Mucosa of descending colon (tissue), 3 donors: ENCODE results near the gene GP1BB. TPM values are rescaled to one million over a fixed set of nuclear protein-coding genes. Genes with fewer than 3 reads are reported as not detected.
"Not testable (repeated sequence)": the region's sequence is repeated elsewhere in the genome, so short reads cannot be mapped to it uniquely, and the experiment has no call there.

Source experiments
- ATAC-seq: fragments of 200-7000 bp; cut with Tn5 transposase; one replicate; pipeline ENCODE4 v1.9.1; 2020; ENCODE audit warnings: mild to moderate bottlenecking, moderate library complexity
- DNase-seq, 3 donors: peaks; one replicate each; pipeline ENCODE4 v3.0.0-alpha.2; 2020
- H3K36me3 ChIP-seq: fragments of 200-600 bp; one replicate; pipeline ENCODE4 v1.8.0; 2021; ENCODE audit warnings: low read depth, mild to moderate bottlenecking
- H3K4me1 ChIP-seq: fragments of 200-600 bp; one replicate; pipeline ENCODE4 v1.8.0; 2021; ENCODE audit warnings: low read depth, mild to moderate bottlenecking
- H3K4me3 ChIP-seq: fragments of 200-600 bp; one replicate; pipeline ENCODE4 v1.8.0; 2021; ENCODE audit warnings: mild to moderate bottlenecking
- H3K9me3 ChIP-seq: fragments of 200-600 bp; one replicate; pipeline ENCODE4 v1.8.0; 2021; ENCODE audit warnings: mild to moderate bottlenecking
- intact Hi-C, 2 donors: fragments of 100-400 bp; cut with DNase I in 1 of 2; cut with micrococcal nuclease in 1 of 2; formaldehyde crosslinking; loops; one replicate each; pipeline versions ENCODE4 v1.11.0 to v1.11.1; 2022; cut with DNase I, micrococcal nuclease
- total RNA-seq, 3 donors: library from RNA; stranded (reverse); fragmentation: NEBNext Ultra II Directional in 2 of 3; extraction: Animal tissue kit (Norgen Biotek cat#: 25700) in 2 of 3; gene quantifications; one replicate each; pipeline versions ENCODE4 v1.2.1 to v1.2.4, GENCODE V29; 2021 to 2023
- TF ChIP-seq, protein P1 (sequence below): fragments of 200-600 bp; IDR thresholded peaks from one replicate; pipeline ENCODE4 v1.8.0; 2022; ENCODE audit warnings: antibody characterized with exemption, mild to moderate bottlenecking
- donor health status: DM: no; HTN: no; CAD: no; lungs with moderate emphysema.
- donor health status: DM: no; HTN: no; CAD: no.
- donor health status: DM: no; HTN: yes; CAD: no.

GP1BB gene
- total RNA-seq, 3 donors from 2014 or later: 0.34 to 1.5 (median 0.41) TPM

DNA sequence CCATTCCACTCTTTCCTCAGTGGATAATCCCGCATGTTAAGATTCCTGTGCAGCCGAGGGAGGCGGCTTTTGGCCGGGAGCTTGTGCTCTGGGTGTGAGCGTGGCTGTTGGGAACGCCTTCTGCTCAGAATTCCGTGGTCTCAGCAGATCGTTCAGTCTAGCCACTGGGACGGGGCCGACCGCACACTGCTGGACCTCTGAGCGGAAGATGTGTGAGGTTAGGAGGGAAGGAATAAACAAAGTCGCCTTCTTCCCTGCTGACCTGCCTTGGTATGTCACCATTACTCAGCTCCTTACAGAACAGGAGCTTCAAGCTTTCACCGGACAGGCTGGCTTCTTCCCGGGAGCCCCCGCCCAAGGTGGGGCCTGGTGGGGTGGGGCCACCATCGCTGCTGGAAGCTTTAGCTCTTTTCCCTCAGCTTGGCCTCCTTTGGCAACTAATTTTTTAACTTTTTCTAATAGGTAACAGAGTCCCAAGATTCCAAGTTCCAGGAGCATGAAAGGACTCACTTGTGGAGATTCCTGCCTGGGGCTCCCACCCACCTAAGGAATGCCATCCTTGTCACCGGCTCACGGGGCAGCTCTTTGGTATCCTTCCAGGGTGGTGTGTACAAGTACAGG is 31.5 kb upstream of the GP1BB start:
- TF ChIP-seq, protein P1, sequence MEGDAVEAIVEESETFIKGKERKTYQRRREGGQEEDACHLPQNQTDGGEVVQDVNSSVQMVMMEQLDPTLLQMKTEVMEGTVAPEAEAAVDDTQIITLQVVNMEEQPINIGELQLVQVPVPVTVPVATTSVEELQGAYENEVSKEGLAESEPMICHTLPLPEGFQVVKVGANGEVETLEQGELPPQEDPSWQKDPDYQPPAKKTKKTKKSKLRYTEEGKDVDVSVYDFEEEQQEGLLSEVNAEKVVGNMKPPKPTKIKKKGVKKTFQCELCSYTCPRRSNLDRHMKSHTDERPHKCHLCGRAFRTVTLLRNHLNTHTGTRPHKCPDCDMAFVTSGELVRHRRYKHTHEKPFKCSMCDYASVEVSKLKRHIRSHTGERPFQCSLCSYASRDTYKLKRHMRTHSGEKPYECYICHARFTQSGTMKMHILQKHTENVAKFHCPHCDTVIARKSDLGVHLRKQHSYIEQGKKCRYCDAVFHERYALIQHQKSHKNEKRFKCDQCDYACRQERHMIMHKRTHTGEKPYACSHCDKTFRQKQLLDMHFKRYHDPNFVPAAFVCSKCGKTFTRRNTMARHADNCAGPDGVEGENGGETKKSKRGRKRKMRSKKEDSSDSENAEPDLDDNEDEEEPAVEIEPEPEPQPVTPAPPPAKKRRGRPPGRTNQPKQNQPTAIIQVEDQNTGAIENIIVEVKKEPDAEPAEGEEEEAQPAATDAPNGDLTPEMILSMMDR: no peak
- ATAC-seq (no peak), DNase-seq (no peak)
- intact Hi-C loops: no loop called here
- Histone ChIP-seq H3K36me3 (no peaks in the 10 kb centered on the region), H3K4me3 (no peak overlapping the region), H3K9me3 (no peaks in the 10 kb centered on the region), H3K4me1 (no peaks in the 10 kb centered on the region)

DNA sequence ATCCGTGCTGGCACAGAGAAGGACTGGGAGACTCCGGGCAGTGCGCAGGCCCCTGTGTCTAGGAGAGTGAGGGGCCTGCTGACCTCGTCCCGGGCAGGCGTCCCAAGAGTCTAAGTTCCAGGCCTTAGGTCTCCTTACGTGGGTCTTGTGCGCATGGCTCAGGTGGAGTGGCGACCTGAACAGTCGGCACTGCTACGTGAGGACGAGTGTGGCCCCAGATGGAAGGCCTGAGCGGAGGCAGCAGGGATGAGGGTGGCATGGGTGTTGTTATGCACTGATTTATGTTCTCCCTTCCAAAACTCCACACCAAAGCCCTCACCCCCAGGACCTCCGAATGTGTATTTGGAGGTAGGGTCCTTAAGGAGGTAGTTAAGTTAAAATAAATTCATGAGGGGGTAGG is 29.8 kb upstream of the GP1BB start:
- intact Hi-C loops: no loop called here
- ATAC-seq (no peak), DNase-seq (no peak)
- no peaks in the 10 kb centered on the region for H3K36me3 ChIP-seq
- H3K4me1 ChIP-seq: no peaks in the 10 kb centered on the region
- TF ChIP-seq, protein P1: no peak
- H3K4me3 ChIP-seq: no peak overlapping the region
- no peaks in the 10 kb centered on the region for H3K9me3 ChIP-seq

DNA sequence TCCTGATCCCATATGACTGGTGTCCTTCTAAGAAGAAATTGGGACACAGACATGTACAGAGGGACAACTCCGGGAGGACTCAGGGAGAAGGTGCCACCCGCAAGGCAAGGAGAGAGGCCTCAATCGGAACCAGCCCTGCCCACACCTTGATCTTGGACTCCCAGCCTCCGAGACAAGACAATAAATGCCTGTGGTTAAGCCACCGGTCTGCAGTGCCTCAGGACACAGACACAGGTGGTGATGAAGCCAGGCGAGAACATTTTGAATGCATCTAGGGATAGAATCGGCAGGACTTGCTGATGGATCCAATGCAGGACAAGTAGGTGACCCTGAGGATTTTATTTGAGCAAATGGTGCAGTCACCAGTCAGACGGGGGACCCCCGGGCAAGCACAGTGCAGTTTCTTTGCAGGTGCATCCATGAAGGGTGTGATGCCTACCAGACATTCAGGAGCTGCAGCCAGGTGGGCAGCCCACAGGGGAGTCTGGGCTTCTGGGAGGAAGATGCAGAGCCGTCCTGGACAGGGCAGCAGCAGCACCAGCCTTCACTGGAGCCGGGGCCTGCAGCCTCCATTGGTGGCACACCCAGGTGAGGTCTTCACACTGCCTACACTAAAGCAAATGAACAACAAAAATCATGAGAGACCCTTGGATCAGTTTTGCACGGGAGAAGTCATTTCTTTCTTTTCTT is 29.2 kb upstream of the GP1BB start:
- Histone ChIP-seq H3K9me3 (no peaks in the 10 kb centered on the region), H3K4me1 (no peaks in the 10 kb centered on the region), H3K36me3 (no peaks in the 10 kb centered on the region), H3K4me3 (no peak overlapping the region)
- intact Hi-C loops: no loop called here
- TF ChIP-seq, protein P1: no peak
- no peak for DNase-seq
- no peak for ATAC-seq

DNA sequence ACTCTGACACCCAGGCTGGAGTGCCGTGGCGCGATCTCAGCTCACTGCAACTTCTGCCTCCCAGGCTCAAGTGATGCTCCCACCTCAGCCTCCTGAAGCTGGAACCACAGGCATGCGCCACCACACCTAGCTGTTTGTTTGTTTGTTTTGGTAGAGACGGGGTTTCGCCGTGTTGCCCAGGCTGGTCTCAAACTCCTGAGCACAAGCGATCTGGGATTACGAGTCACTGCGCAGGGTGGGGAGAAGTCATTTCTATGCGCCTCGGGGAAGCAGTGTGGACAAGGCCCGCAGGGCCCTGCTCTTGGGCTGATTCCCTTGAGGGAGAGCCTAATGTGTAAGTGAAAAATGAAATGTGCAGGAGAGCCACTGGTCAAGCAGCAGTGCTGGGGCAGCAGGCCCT is 28.6 kb upstream of the GP1BB start:
- intact Hi-C loops: no loop called here
- no peak for DNase-seq
- ATAC-seq: no peak
- Histone ChIP-seq H3K4me1 (no peaks in the 10 kb centered on the region), H3K9me3 (no peaks in the 10 kb centered on the region), H3K36me3 (no peaks in the 10 kb centered on the region), H3K4me3 (no peak overlapping the region)
- TF ChIP-seq, protein P1: no peak

DNA sequence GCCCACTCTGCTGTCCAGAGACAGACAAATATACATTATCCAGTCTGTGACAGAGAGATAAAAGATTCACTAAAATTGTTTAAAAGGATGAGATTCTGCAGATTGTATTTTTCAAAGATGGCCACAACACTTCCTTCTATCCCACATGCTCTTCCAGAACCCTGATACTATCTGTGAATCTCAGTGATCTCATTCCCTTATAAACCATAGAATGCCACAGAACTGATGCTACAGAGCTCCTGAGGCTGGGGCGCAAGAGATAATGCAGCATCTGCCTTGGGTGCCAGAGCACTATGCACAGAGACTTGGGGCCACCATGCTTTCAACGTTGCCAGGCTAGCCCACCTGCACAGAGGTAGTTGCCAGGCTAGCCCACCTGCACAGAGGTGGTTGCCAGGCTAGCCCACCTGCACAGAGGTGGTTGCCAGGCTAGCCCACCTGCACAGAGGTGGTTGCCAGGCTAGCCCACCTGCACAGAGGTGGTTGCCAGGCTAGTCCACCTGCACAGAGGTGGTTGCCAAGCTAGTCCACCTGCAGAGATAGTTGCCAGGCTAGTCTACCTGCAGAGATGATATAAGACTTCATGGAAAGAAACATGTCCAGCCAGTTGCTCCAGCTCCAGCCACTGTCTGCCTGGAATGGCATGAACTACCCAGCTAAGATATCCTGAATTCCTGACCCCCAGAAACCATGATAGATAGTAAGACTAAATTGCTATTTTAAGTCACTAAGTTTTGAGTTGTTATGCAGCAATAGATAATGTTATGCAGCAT is 26.6 kb upstream of the GP1BB start:
- TF ChIP-seq, protein P1: no peak
- no peak for ATAC-seq
- intact Hi-C loops: no loop called here

DNA sequence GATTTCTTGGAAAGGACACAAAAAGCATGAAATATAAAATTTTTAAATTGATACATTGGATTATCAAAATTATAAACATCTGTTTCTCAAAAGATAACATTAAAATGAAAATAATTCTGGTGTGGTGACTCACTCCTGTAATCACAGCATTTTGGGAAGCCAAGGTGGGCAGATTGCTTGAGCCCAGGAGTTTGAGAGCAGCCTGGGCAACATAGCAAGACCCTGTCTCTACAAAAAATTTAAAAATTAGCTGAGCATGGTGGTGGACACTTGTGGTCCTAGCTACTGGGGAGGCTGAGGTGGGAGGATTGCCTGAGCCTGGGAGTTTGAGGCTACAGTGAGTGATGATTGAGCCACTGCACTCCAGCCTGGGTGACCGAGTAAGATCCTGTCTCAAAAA is 25.5 kb upstream of the GP1BB start:
- H3K4me1 ChIP-seq, ATAC-seq, H3K9me3 ChIP-seq, DNase-seq, intact Hi-C loops, H3K4me3 ChIP-seq, H3K36me3 ChIP-seq: not testable (repeated sequence)

More for the DNA sequence above, 26.6 kb upstream of the GP1BB start:
- no peaks in the 10 kb centered on the region for H3K9me3 ChIP-seq
- H3K36me3 ChIP-seq: no peaks in the 10 kb centered on the region
- no peak overlapping the region for H3K4me3 ChIP-seq
- DNase-seq: no peak
- no peaks in the 10 kb centered on the region for H3K4me1 ChIP-seq
